ENCODE data around the gene GNAQ. TPM values are rescaled to one million over a fixed set of nuclear protein-coding genes. Genes with fewer than 3 reads are reported as not detected.

Gene GNAQ
- total and polyA plus RNA-seq, 2 of the 13 experiments (the other 11 are each of a cell fraction or from before 2014, with no cell fraction given): 16.5 to 17.7 TPM

DNA sequence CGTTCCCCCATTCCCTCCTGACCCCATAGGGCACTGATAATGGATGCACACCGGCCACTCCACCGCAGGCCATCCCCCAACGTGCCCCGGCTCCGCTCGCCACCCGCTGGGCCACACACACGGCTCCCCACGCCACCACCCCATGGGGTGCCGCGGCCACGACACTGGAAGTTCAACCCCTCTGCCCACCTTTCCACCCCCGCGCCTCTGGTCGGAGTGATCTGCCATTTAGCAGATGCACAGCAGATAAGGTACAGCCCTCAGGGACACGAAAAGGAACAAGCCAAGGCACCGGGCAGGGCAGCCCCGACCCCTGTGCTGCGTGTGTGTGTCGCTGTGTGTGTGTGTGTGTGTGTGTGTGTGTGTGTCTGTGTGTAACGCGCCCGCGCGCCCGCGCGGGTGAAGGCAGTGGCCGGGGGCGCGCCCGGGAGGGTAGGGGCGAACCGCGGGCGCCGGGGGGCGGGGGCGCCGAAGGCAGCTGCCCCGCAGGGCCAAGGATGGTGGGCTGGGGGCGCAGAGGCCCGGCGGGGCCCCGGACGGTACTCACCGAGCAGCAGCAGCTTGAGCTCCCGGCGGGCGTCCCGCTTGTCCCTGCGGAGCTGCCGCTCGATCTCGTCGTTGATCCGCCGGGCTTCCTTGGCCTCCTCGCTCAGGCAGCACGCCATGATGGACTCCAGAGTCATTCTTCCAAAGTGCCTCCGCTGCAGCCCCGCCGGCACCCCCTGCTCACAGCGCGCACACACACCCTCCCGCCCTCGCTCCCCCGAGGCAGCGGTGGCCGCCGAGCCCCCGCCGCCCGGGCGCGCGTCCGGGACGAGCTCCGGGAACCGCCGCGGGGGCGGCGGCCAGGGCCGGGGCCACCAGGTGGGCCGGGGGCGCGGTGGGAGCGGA is 813 bp downstream of the GNAQ start (continued):
- TF ChIP-seq, protein P1, sequence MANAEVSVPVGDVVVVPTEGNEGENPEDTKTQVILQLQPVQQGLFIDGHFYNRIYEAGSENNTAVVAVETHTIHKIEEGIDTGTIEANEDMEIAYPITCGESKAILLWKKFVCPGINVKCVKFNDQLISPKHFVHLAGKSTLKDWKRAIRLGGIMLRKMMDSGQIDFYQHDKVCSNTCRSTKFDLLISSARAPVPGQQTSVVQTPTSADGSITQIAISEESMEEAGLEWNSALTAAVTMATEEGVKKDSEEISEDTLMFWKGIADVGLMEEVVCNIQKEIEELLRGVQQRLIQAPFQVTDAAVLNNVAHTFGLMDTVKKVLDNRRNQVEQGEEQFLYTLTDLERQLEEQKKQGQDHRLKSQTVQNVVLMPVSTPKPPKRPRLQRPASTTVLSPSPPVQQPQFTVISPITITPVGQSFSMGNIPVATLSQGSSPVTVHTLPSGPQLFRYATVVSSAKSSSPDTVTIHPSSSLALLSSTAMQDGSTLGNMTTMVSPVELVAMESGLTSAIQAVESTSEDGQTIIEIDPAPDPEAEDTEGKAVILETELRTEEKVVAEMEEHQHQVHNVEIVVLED (CRISPR knock-in tag; IDR thresholded peaks at IDR 0.05; ENCODE audit: borderline replicate concordance): 0 out of 2 replicates have a peak, but pooled peaks have one; percentile 33
- TF ChIP-seq ADNP (CRISPR knock-in tag; IDR thresholded peaks at IDR 0.05) (no peak), ZNF253 (CRISPR knock-in tag; IDR thresholded peaks at IDR 0.05; ENCODE audit: borderline replicate concordance) (no peak), ZMYM4 (CRISPR knock-in tag; IDR thresholded peaks at IDR 0.05) (no peak), EP300 (IDR thresholded peaks at IDR 0.05; ENCODE audit: low read depth in 2 of 2, low read length in 2 of 2) (no peak), EP300 (CRISPR knock-in tag; IDR thresholded peaks at IDR 0.05; ENCODE audit: borderline replicate concordance) (no peak), THYN1 (CRISPR knock-in tag; IDR thresholded peaks at IDR 0.05; ENCODE audit: borderline replicate concordance, low read depth) (no peak), TMF1 (CRISPR knock-in tag; IDR thresholded peaks at IDR 0.05; ENCODE audit: low read depth) (no peak), ZNF777 (CRISPR knock-in tag; IDR thresholded peaks at IDR 0.05) (peak; percentile 12; the same call in 1 of the 2 replicates), ZMYM3 (CRISPR knock-in tag; IDR thresholded peaks at IDR 0.05) (peak; percentile 60; the same call in 1 of the 2 replicates), SAP130 (CRISPR knock-in tag; IDR thresholded peaks at IDR 0.05; ENCODE audit: low read depth) (peak; percentile 12)
- TF ChIP-seq, protein P2, sequence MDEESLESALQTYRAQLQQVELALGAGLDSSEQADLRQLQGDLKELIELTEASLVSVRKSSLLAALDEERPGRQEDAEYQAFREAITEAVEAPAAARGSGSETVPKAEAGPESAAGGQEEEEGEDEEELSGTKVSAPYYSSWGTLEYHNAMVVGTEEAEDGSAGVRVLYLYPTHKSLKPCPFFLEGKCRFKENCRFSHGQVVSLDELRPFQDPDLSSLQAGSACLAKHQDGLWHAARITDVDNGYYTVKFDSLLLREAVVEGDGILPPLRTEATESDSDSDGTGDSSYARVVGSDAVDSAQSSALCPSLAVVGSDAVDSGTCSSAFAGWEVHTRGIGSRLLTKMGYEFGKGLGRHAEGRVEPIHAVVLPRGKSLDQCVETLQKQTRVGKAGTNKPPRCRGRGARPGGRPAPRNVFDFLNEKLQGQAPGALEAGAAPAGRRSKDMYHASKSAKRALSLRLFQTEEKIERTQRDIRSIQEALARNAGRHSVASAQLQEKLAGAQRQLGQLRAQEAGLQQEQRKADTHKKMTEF (CRISPR knock-in tag; IDR thresholded peaks at IDR 0.05): no peak
- TF ChIP-seq, protein P3, sequence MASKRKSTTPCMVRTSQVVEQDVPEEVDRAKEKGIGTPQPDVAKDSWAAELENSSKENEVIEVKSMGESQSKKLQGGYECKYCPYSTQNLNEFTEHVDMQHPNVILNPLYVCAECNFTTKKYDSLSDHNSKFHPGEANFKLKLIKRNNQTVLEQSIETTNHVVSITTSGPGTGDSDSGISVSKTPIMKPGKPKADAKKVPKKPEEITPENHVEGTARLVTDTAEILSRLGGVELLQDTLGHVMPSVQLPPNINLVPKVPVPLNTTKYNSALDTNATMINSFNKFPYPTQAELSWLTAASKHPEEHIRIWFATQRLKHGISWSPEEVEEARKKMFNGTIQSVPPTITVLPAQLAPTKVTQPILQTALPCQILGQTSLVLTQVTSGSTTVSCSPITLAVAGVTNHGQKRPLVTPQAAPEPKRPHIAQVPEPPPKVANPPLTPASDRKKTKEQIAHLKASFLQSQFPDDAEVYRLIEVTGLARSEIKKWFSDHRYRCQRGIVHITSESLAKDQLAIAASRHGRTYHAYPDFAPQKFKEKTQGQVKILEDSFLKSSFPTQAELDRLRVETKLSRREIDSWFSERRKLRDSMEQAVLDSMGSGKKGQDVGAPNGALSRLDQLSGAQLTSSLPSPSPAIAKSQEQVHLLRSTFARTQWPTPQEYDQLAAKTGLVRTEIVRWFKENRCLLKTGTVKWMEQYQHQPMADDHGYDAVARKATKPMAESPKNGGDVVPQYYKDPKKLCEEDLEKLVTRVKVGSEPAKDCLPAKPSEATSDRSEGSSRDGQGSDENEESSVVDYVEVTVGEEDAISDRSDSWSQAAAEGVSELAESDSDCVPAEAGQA (IDR thresholded peaks at IDR 0.05; ENCODE audit: low read depth): no peak
- TF ChIP-seq, protein P3 (CRISPR knock-in tag; IDR thresholded peaks at IDR 0.05; ENCODE audit: borderline replicate concordance): no peak
- TF ChIP-seq, protein P4, sequence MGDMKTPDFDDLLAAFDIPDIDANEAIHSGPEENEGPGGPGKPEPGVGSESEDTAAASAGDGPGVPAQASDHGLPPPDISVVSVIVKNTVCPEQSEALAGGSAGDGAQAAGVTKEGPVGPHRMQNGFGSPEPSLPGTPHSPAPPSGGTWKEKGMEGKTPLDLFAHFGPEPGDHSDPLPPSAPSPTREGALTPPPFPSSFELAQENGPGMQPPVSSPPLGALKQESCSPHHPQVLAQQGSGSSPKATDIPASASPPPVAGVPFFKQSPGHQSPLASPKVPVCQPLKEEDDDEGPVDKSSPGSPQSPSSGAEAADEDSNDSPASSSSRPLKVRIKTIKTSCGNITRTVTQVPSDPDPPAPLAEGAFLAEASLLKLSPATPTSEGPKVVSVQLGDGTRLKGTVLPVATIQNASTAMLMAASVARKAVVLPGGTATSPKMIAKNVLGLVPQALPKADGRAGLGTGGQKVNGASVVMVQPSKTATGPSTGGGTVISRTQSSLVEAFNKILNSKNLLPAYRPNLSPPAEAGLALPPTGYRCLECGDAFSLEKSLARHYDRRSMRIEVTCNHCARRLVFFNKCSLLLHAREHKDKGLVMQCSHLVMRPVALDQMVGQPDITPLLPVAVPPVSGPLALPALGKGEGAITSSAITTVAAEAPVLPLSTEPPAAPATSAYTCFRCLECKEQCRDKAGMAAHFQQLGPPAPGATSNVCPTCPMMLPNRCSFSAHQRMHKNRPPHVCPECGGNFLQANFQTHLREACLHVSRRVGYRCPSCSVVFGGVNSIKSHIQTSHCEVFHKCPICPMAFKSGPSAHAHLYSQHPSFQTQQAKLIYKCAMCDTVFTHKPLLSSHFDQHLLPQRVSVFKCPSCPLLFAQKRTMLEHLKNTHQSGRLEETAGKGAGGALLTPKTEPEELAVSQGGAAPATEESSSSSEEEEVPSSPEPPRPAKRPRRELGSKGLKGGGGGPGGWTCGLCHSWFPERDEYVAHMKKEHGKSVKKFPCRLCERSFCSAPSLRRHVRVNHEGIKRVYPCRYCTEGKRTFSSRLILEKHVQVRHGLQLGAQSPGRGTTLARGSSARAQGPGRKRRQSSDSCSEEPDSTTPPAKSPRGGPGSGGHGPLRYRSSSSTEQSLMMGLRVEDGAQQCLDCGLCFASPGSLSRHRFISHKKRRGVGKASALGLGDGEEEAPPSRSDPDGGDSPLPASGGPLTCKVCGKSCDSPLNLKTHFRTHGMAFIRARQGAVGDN (CRISPR knock-in tag; IDR thresholded peaks at IDR 0.05): peak; percentile 78

All from HepG2 (cell line).